DMS153 (cell line): ENCODE data around the gene GNA15.
"Not testable (repeated sequence)": the region's sequence is repeated elsewhere in the genome, so short reads cannot be mapped to it uniquely, and the experiment has no call there.

Experiments
- DNase-seq: peaks from one replicate; lab custom pipeline; 2025; lab: John Stamatoyannopoulos, UW

GNA15 gene

DNA sequence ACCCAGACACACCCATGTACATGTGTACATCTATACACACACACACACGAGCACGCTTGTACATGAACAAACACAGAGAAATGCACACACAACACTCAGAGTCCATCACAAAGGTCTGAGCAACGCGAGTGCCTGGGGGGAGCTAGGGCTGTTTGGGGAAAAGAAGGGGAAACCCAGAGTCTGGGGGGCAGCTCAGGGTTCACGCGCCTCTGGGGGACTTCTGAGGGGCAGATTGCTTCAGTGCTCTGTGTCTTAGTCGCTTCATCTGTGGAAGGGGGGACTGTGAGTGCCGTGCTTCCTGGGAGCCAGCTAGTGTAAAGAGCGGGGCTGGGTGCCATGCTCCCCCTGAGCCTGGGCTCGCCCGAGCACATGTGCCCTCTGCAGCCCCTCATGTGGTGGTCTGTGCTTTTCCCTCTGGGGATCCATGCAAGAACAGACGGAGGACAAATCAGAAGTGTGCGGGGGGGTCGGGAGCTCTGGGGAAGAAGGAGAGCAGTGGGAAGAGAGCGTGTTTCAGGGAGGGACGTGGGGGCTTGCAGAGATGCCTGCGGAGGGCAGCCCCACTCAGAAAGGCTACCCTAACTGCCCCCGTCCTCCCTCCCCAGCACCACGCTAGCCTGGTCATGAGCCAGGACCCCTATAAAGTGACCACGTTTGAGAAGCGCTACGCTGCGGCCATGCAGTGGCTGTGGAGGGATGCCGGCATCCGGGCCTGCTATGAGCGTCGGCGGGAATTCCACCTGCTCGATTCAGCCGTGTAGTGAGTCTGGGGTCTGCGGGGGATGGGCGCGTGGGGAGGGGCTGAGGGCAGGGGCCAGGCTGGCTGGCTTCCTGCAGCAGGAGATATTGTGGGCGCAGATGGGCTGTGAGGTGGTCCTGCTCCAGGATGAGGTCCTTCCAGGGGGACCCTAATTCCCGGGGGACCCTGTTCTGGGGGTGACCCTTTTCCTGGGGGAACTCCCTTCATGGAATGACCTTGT is 14.0 kb downstream of the GNA15 start:
- no peak for DNase-seq

GRCh38 chr19:3150739-3151329 is 15.0 kb downstream of the GNA15 start:
- no peak for DNase-seq

GRCh38 chr19:3151563-3152418 is 16.0 kb downstream of the GNA15 start:
- no peak for DNase-seq

DNA sequence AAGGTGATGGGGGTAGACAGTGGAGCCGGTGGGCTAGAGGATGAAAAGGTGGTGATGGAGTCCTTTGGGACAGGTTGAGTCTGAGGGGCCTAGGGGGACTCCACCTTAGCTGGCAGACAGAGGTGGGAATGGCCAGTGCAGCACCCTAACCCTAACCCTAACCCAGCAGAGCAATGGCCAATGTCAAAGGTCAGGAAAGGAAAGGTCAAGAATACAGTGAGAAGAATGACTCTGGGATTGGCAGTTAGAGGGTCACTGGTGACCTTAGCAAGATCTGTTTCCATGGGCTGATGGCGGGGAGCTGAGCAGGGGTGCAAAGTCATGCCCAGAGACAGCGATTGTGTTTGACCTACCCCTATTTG is 16.6 kb downstream of the GNA15 start:
- no peak for DNase-seq

DNA sequence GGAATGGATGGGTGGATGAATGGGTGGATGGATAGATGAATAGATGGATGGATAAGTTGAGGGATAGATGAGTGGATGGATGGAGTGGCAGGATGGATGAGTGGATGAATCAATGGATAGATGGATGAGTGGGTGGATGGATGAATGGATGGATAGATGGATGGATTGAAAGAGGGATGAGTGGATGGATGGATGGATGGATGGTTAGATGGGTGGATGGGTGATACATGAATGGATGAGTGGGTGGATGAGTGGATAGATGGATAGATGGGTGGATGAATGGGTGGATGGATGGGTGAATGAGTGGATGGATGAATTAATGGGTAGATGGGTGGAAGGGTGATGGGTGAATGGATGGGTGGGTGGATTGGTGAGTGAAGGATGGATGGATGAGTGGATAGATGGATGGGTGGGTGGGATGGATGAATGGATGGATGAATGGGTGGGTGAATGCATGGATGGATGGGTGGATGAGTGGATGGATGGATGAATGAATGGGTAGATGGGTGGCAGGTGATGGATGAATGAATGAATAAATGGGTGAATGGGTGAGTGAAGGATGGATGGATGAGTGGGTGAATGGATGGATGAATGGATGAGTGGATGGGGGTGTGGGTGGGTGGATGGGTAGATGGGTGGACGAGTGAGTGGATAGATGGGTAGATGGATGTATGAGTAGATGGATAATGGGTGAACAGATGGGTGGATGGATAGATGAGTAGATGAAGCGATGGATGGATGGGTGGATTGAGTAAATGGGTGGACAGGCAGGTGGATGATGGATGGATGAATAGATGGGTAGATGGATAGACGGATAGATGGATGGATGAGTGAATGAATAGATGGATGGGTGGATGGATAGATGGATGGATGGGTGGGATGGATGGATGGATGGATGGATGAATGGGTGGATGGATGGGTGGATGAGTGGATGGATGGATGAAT is 17.7 kb downstream of the GNA15 start:
- DNase-seq: no peak

GRCh38 chr19:3154447-3154846 is 18.6 kb downstream of the GNA15 start:
- DNase-seq: not testable (repeated sequence)

DNA sequence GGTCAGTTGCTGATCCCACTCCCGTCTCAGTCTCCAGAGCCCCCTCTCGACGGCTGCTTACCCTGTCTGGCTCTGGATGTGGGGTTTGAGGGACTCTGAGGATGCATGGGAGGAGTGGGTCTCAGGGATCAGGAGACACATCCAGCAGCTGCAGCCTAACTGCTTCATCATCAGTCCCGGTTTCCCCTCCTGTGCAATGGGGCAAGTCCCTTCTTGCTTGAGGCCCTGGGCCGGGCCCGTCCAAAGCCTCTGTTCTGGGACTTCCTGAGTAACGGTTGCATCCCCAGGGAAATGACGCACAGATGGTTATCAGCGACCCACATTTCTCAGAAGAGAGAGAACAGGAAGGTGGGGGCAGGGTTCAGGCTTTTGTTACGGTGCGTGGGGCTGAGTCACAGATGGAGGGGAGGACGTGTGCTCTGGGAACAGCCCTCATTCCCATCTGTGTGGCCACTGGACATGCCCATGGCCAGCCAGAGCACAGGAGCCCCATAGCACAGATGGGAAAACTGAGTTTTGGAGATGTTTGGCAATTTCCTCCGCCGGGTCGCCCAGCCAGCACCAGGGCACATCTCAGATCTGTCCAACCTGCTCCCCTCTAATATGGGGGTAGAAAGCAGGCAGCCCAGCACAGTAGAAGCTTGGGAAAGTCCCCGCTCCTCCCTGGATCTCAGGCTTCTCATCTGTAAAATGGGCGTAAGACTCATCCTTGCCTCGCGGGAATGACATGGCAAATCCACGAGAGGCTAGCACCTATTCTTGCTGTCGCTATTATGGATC is 19.3 kb downstream of the GNA15 start:
- peak; percentile 20 for DNase-seq

DNA sequence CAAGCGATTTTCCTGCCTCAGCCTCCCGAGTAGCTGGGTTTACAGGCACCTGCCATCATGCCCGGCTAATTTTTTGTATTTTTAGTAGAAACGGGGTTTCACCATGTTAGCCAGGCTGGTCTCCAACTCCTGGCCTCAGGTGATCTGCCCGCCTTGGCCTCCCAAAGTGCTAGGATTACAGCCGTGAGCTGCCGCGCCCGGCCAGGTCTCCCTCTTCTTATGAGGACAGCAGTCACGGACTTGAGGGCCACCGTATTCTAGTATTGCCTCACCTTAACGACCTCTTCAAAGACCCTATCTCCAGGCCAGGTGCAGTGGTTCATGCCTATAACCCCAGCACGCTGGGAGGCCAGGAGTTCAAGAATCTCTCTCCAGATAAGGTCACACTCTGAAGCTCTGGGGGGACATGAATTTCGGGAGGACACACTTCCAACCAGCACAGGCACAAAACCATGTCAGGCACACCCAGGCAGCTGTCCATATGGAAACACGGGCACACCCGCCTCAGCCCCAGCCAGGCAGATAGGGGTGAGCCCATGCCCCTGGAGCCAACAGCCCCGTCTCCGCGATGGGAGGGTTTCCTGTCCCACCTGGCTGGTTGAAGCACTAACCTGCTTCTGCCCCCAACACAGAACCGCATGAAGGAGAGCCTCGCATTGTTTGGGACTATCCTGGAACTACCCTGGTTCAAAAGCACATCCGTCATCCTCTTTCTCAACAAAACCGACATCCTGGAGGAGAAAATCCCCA is 21.4 kb downstream of the GNA15 start:
- DNase-seq: no peak

- no peak for DNase-seq
These were observed 23.7 kb downstream of the GNA15 start for GRCh38 chr19:3159565-3159964.

DNA sequence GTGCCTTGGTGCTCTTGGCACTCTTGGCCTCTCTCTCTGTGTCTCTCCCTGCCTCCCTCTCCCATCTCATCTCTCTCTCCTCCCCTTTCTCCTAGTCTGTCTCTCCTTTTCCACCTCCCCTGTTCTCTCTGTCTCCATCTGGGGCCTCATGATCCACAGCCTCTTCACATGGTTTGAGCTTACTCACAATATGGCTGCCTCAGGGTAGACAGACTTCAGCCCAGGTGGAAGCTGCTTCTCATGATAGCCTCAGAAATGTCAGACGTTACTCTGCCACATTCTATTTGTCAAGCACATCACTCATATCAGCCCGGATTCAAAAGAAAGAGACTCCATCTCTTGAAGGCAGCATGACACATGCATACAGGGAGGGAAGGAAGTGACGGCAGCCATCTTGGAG is 24.4 kb downstream of the GNA15 start:
- DNase-seq: no peak

DNA sequence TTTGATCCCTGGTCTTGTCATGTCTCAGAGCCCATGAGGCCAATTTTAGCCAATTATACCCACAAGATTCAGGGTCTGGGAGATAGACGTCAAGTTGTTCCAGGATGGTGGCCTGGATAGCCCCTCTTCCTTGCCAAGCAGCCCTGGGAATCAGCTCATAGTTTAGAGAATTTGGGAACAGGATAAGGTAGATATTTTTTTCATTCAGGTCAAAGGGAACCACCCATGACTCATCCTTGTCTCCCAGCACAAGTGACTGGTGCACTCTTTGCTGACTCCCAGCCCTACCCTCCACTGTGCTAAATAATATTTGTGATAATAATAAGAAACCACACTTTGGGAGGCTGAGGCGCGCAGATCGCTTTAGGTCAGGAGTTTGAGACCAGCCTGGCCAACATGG is 25.6 kb downstream of the GNA15 start:
- no peak for DNase-seq

DNA sequence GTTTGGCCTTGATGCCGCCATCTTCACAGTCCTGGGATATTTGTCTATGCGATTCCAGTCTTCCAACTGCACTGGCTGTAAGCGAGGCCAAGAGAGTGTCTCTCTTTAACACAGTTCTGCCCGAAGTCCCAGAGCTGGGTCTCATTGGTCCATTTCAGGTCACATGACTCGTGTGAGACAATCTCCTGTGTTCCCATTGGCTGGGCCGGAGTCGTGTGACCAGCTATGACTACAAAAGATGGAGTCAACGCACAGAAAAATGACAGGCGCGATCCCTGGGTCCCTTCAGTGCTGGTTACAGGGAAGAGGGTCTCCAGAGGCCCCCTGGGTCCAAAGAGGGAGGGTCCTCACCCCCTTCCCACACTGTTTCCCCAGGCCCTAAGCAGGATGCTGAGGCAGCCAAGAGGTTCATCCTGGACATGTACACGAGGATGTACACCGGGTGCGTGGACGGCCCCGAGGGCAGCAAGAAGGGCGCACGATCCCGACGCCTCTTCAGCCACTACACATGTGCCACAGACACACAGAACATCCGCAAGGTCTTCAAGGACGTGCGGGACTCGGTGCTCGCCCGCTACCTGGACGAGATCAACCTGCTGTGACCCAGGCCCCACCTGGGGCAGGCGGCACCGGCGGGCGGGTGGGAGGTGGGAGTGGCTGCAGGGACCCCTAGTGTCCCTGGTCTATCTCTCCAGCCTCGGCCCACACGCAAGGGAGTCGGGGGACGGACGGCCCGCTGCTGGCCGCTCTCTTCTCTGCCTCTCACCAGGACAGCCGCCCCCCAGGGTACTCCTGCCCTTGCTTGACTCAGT is 26.8 kb downstream of the GNA15 start:
- DNase-seq: no peak

DNA sequence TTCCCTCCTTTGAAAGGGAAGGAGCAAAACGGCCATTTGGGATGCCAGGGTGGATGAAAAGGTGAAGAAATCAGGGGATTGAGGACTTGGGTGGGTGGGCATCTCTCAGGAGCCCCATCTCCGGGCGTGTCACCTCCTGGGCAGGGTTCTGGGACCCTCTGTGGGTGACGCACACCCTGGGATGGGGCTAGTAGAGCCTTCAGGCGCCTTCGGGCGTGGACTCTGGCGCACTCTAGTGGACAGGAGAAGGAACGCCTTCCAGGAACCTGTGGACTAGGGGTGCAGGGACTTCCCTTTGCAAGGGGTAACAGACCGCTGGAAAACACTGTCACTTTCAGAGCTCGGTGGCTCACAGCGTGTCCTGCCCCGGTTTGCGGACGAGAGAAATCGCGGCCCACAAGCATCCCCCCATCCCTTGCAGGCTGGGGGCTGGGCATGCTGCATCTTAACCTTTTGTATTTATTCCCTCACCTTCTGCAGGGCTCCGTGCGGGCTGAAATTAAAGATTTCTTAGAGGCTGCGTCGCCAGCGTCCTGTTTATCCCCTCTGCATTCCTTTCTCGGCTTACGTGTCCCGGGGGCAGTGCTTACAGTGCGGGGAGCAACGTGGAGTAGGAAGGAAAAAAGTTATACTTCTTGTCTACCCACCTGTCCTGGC is 27.5 kb downstream of the GNA15 start:
- peak; percentile 19 for DNase-seq

GRCh38 chr19:3163943-3164342 is 28.1 kb downstream of the GNA15 start:
- DNase-seq: no peak

GRCh38 chr19:3167533-3168272 is 31.9 kb downstream of the GNA15 start:
- DNase-seq: no peak

DNA sequence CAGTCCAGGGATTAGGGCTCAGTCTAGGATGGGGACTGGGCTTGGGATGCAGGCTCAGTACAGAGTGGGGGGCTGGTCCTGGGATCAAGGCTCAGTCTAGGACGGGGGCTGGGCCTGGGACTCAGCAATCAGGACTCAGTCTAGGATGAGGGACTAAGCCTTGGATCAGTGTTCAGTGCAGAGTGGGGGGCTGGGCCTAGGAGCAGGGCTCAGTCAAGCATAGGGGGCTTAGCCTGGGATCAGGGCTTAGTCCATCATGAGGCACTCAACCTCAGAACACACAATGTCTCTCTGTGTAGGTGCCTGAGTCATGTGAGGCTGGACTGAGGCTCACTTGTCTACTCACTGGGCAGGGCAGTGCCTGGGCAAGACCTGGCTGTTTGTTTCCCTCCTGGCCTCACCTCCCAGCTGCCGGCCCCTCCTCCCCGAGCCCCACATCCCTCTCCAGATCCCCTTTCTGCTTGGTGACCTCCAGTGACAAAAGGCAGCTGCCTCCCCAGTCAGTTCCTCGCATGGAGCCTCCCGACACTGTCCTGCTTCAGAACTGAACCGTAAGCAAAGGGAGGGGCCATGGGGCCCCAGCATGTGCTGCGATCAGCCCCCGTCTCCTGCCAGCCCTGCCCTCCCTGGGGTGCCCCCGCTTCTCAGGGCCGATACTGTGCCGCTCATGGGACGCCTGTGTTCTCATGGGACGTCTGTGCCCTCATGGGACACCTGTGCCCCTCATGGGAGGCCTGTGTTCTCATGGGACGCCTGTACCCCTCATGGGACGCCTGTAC is 36.2 kb downstream of the GNA15 start:
- no peak for DNase-seq

DNA sequence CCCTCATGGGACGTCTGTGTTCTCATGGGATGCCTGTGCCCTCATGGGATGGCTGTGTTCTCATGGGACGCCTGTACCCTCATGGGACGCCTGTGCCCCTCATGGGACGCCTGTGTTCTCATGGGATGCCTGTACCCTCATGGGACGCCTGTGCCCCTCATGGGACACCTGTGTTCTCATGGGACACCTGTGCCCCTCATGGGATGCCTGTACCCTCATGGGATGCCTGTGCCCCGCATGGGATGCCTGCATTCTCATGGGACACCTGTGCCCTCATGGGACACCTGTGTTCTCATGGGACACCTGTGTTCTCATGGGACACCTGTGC is 36.8 kb downstream of the GNA15 start:
- DNase-seq: not testable (repeated sequence)
